ENCODE measurements around the gene ALOX15B. TPM values are rescaled to one million over a fixed set of nuclear protein-coding genes. Genes with fewer than 3 reads are reported as not detected.

Gene ALOX15B
- total RNA-seq, 1 experiment from 2014 or later, result 0.30 TPM

GRCh38 chr17:8025176-8025911, 13.5 kb upstream of the ALOX15B start:
- ChIA-PET RAD21 (ENCODE audit: low non-redundant PET in 1 of 2, low total read pairs in 2 of 2, uncharacterized antibody in 2 of 2, unreplicated experiment in 2 of 2) (no interaction called here), POLR2A (no interaction called here)
- no peak overlapping the region for H2AFZ ChIP-seq (ENCODE audit: low read depth, low read length, poor library complexity, severe bottlenecking)

More at GRCh38 chr17:8025176-8025911, 13.5 kb upstream of the ALOX15B start:
- Histone ChIP-seq H3K27me3 (ENCODE audit: insufficient read depth, low read length) (no peaks in the 10 kb centered on the region; the same call in 1 of the 2 replicates), H3K27ac (ENCODE audit: low read depth, low read length) (no peak overlapping the region), H3K4me3 (replicated peaks in 1 of 2; ENCODE audit: low read depth in 1 of 2, low read length in 2 of 2) (no peak overlapping the region), H3K79me2 (ENCODE audit: insufficient read depth, low read length) (no peaks in the 10 kb centered on the region), H3K9me3 (ENCODE audit: control insufficient read depth in 1 of 2, insufficient read depth in 1 of 2, low read depth in 1 of 2, low read length in 2 of 2) (no peaks in the 10 kb centered on the region), H3K9me2 (ENCODE audit: insufficient read depth) (no peaks in the 10 kb centered on the region), H4K20me1 (ENCODE audit: insufficient read depth) (no peaks in the 10 kb centered on the region), H3K9ac (ENCODE audit: low read length) (no peak overlapping the region), H3K4me1 (ENCODE audit: control insufficient read depth in 1 of 2, insufficient read depth in 2 of 2, low read length in 2 of 2) (no peaks in the 10 kb centered on the region), H3K36me3 (ENCODE audit: control insufficient read depth in 1 of 2, insufficient read depth in 2 of 2, low read length in 2 of 2) (no peaks in the 10 kb centered on the region), H3K4me2 (ENCODE audit: low read length) (no peak overlapping the region)
- ATAC-seq (no peak), DNase-seq (ENCODE audit: low read depth, low spot score) (no peak)
- intact Hi-C loops (cut with micrococcal nuclease), result no loop called here
- BruUV-seq (replicated peaks), result no TSS peak
- CTCF ChIA-PET, result no interaction called here
- no peak for TF ChIP-seq ZFX (IDR thresholded peaks at IDR 0.05)
- TF ChIP-seq SRF (IDR thresholded peaks at IDR 0.05; ENCODE audit: low read depth), result no peak
- no peak for TF ChIP-seq REST (IDR thresholded peaks at IDR 0.05; ENCODE audit: low read depth)
- no peak for TF ChIP-seq MAX (IDR thresholded peaks at IDR 0.05)
- TF ChIP-seq ATF3 (IDR thresholded peaks at IDR 0.05), result no peak
- no peak for TF ChIP-seq SIN3A (IDR thresholded peaks at IDR 0.05; ENCODE audit: low read depth)
- TF ChIP-seq FOSL1 (IDR thresholded peaks at IDR 0.05; ENCODE audit: low read depth), result no peak

All from HCT116 (cell line).